HEK293 (cell line): ENCODE data around the gene C19orf38.

Experiments used
- CTCF ChIA-PET: fragments of 350-600 bp; formaldehyde crosslinking; extraction: SDS; loops from one replicate; lab custom pipeline; 2021; ENCODE audit warnings: antibody characterized with exemption; lab: Yijun Ruan, JAX
- POLR2A ChIA-PET: fragments of 300-600 bp; formaldehyde crosslinking; extraction: SDS; loops from one replicate; lab custom pipeline; 2020; ENCODE audit warnings: antibody characterized with exemption, inconsistent platforms; lab: Yijun Ruan, JAX
- H3K27ac ChIP-seq: fragments of 200-500 bp; sonication (Bioruptor generic); 2 replicates; pipeline ENCODE4 v1.5.1; 2014; ENCODE audit warnings: low read depth, low read length, control low read depth, inconsistent platforms; ENCODE audit errors: extremely low read depth
- H3K36me3 ChIP-seq, 2 experiments: fragments of 200-500 bp in 1 of 2; sonication (Bioruptor generic) in 1 of 2; 1 replicate in 1 of 2; 2 replicates in 1 of 2; pipeline ENCODE4 v1.5.1; 2014 to 2017; ENCODE audit warnings: inconsistent platforms in 2 of 2, low read length in 2 of 2; ENCODE audit not compliant: control insufficient read depth in 2 of 2, insufficient read depth in 1 of 2
- H3K4me1 ChIP-seq: fragments of 200-500 bp; sonication (Bioruptor generic); 2 replicates; pipeline ENCODE4 v1.5.1; 2014; ENCODE audit warnings: mild to moderate bottlenecking, low read length, inconsistent platforms; ENCODE audit not compliant: control insufficient read depth, insufficient read depth
- H3K4me3 ChIP-seq: 2 replicates; pipeline ENCODE4 v1.5.1; 2011; ENCODE audit warnings: low read depth, mild to moderate bottlenecking, control low read depth, low read length, moderate library complexity
- H3K9me3 ChIP-seq: fragments of 200-500 bp; sonication (Bioruptor generic); 2 replicates; pipeline ENCODE4 v1.5.1; 2014; ENCODE audit warnings: low read depth, low read length, inconsistent platforms; ENCODE audit not compliant: control insufficient read depth, insufficient read depth
- KLF17 ChIP-seq: fragments of 450-650 bp; formaldehyde crosslinking; IDR thresholded peaks from 2 replicates; pipeline ENCODE4 v1.5.1; 2016; ENCODE audit warnings: missing biosample characterization, missing genetic modification characterization
- PRDM10 ChIP-seq: fragments of 450-650 bp; formaldehyde crosslinking; IDR thresholded peaks from 2 replicates; pipeline ENCODE4 v1.5.1; 2016; ENCODE audit warnings: missing biosample characterization, missing genetic modification characterization
- SCRT2 ChIP-seq: fragments of 450-650 bp; formaldehyde crosslinking; IDR thresholded peaks from 2 replicates; pipeline ENCODE4 v1.5.1; 2016; ENCODE audit warnings: missing biosample characterization, missing genetic modification characterization
- TRIM28 ChIP-seq: IDR thresholded peaks from 2 replicates; pipeline ENCODE4 v1.6.1; 2011; ENCODE audit warnings: low read length, control low read depth, borderline replicate concordance
- WT1 ChIP-seq: fragments of 450-650 bp; formaldehyde crosslinking; IDR thresholded peaks from 2 replicates; pipeline ENCODE4 v1.5.1; 2016; ENCODE audit warnings: missing biosample characterization, missing genetic modification characterization
- YY2 ChIP-seq: fragments of 450-650 bp; formaldehyde crosslinking; IDR thresholded peaks from 2 replicates; pipeline ENCODE4 v1.5.1; 2016; ENCODE audit warnings: missing biosample characterization, missing genetic modification characterization
- ZBTB17 ChIP-seq: fragments of 450-650 bp; formaldehyde crosslinking; IDR thresholded peaks from 2 replicates; pipeline ENCODE4 v1.5.1; 2016; ENCODE audit warnings: missing biosample characterization, missing genetic modification characterization
- ZFHX2 ChIP-seq: fragments of 450-650 bp; formaldehyde crosslinking; conservative IDR thresholded peaks from 2 replicates; pipeline ENCODE4 v1.5.1; 2016; ENCODE audit warnings: missing biosample characterization, missing genetic modification characterization
- ZNF580 ChIP-seq: fragments of 450-650 bp; formaldehyde crosslinking; IDR thresholded peaks from 2 replicates; pipeline ENCODE4 v1.5.1; 2016; ENCODE audit warnings: missing biosample characterization, missing genetic modification characterization
- ZNF600 ChIP-seq: fragments of 450-650 bp; formaldehyde crosslinking; IDR thresholded peaks from 2 replicates; pipeline ENCODE4 v1.5.1; 2016; ENCODE audit warnings: missing biosample characterization, missing genetic modification characterization
- ZNF629 ChIP-seq: fragments of 450-650 bp; formaldehyde crosslinking; IDR thresholded peaks from 2 replicates; pipeline ENCODE4 v1.5.1; 2017; ENCODE audit warnings: missing biosample characterization, missing genetic modification characterization
- ZNF639 ChIP-seq: fragments of 450-650 bp; formaldehyde crosslinking; IDR thresholded peaks from 2 replicates; pipeline ENCODE4 v1.5.1; 2016; ENCODE audit warnings: missing biosample characterization, missing genetic modification characterization
- ZNF645 ChIP-seq: fragments of 450-650 bp; formaldehyde crosslinking; IDR thresholded peaks from 2 replicates; pipeline ENCODE4; 2016; ENCODE audit warnings: missing biosample characterization, missing genetic modification characterization
- ZNF660 ChIP-seq: fragments of 450-650 bp; IDR thresholded peaks from 2 replicates; pipeline ENCODE4 v1.5.1; 2018; ENCODE audit warnings: missing biosample characterization, mild to moderate bottlenecking, missing genetic modification characterization
- ZNF76 ChIP-seq: fragments of 450-650 bp; formaldehyde crosslinking; IDR thresholded peaks from 2 replicates; pipeline ENCODE4; 2016; ENCODE audit warnings: low read depth, missing biosample characterization, missing genetic modification characterization, borderline replicate concordance
- ZNF768 ChIP-seq: fragments of 450-650 bp; formaldehyde crosslinking; IDR thresholded peaks from 2 replicates; pipeline ENCODE4 v1.5.1; 2018; ENCODE audit warnings: missing biosample characterization, mild to moderate bottlenecking, missing genetic modification characterization
- ZNF830 ChIP-seq: fragments of 450-650 bp; IDR thresholded peaks from 2 replicates; pipeline ENCODE4 v1.5.0; 2018; ENCODE audit warnings: missing biosample characterization, missing genetic modification characterization, low read depth, mild to moderate bottlenecking, moderate library complexity
- ZSCAN18 ChIP-seq: fragments of 450-650 bp; formaldehyde crosslinking; IDR thresholded peaks from 2 replicates; pipeline ENCODE4 v1.5.1; 2016; ENCODE audit warnings: missing biosample characterization, missing genetic modification characterization

The C19orf38 gene

GRCh38 chr19:10895920-10896319 is 47.7 kb downstream of the C19orf38 start (continued):
- TF ChIP-seq PRDM10 (tag by site-specific recombination): no peak
- TF ChIP-seq ZNF76 (tag by site-specific recombination): no peak
- no peak for TF ChIP-seq WT1 (tag by site-specific recombination)
- TF ChIP-seq ZSCAN18: no peak

- H3K27ac ChIP-seq: peak overlapping the region; percentile 19
- CTCF ChIA-PET: interaction anchor here (1.0 kb wide), 1 partner anchor 33 kb away, joined by 4 read pairs; no protein-coding TSS in a partner anchor
- TF ChIP-seq ZBTB17 (tag by site-specific recombination): peak; percentile 60
- no peak for TF ChIP-seq ZNF660 (tag by site-specific recombination)
- TF ChIP-seq KLF17: peak; percentile 65; the same call in 1 of the 2 replicates
- 0 out of 2 replicates have a peak, but pooled peaks have one; percentile 73 for TF ChIP-seq ZNF600 (tag by site-specific recombination)
- TF ChIP-seq TRIM28: 0 out of 2 replicates have a peak, but pooled peaks have one; percentile 26
- TF ChIP-seq YY2 (tag by site-specific recombination): no peak
- 0 out of 2 replicates have a peak, but pooled peaks have one; percentile 35 for TF ChIP-seq ZNF639 (tag by site-specific recombination)
- 0 out of 2 replicates have a peak, but pooled peaks have one; percentile 13 for TF ChIP-seq SCRT2 (tag by site-specific recombination)
- 0 out of 2 replicates have a peak, but pooled peaks have one; percentile 21 for TF ChIP-seq ZNF629
- peak; percentile 27; the same call in 1 of the 2 replicates for TF ChIP-seq ZFHX2 (tag by site-specific recombination)
- peak; percentile 70; the same call in 1 of the 2 replicates for TF ChIP-seq ZNF580
- TF ChIP-seq ZNF768 (tag by site-specific recombination): peak; percentile 97; the same call in 1 of the 2 replicates
- no peak for TF ChIP-seq ZNF830 (tag by site-specific recombination)
- no peak for TF ChIP-seq ZNF645 (tag by site-specific recombination)
- TF ChIP-seq, all 188 proteins: peak for 10
- Histone ChIP-seq H3K36me3 (no peaks in the 10 kb centered on the region; a peak in 1 of 3 replicates), H3K4me1 (peaks cover 18% of the 10 kb centered on the region), H3K4me3 (no peak overlapping the region), H3K9me3 (no peaks in the 10 kb centered on the region)
- POLR2A ChIA-PET: interaction anchor here (0.6 to 1.0 kb wide), 2 partner anchors 28 to 569 kb away, joined by 3 to 4 read pairs; no protein-coding TSS in a partner anchor
Measured at GRCh38 chr19:10896851-10897526, 48.8 kb downstream of the C19orf38 start.
